ENCODE results near the gene SAG.

The SAG gene

GRCh38 chr2:233307565-233307964 lies at the start of gene SAG:
Gene SAG, plus strand, starts transcription at chr2:233307816. Its CDS starts 1,374 bp downstream, at chr2:233309190.
- Mint-ChIP-seq H3K4me1 (peaks cover 3% of the 10 kb centered on the region), H3K27me3 (peaks cover 29% of the 10 kb centered on the region), H3K9me3 (no peaks in the 10 kb centered on the region), H3K27ac (no peak within 1 kb of the TSS), H3K36me3 (no peaks in the 10 kb centered on the region), H3K4me3 (no peak within 1 kb of the TSS)
- CTCF ChIA-PET: interaction anchor here (0.6 to 0.7 kb wide), 2 partner anchors 46 to 594 kb away, joined by 3 read pairs; no protein-coding TSS in a partner anchor
- no peak for DNase-seq

- CTCF ChIA-PET: no interaction called here
- H3K27ac Mint-ChIP-seq: no peak overlapping the region
- peaks cover 81% of the 10 kb centered on the region for H3K36me3 Mint-ChIP-seq
These were observed 49.4 kb upstream of the SAG start for GRCh38 chr2:233258211-233258610.

GRCh38 chr2:233259730-233260129 lies 47.9 kb upstream of the SAG start:
- H3K4me1 Mint-ChIP-seq: peaks cover 53% of the 10 kb centered on the region

More at GRCh38 chr2:233258211-233258610, 49.4 kb upstream of the SAG start:
- Mint-ChIP-seq H3K9me3 (no peaks in the 10 kb centered on the region), H3K4me1 (peaks cover 65% of the 10 kb centered on the region), H3K27me3 (no peaks in the 10 kb centered on the region), H3K4me3 (no peak overlapping the region)
- no peak for DNase-seq

GRCh38 chr2:233260661-233261060 lies 47.0 kb upstream of the SAG start:
- DNase-seq: no peak
- H3K4me1 Mint-ChIP-seq: peaks cover 48% of the 10 kb centered on the region
- H3K4me3 Mint-ChIP-seq: no peak overlapping the region
- H3K9me3 Mint-ChIP-seq: no peaks in the 10 kb centered on the region
- H3K27me3 Mint-ChIP-seq: no peaks in the 10 kb centered on the region
- H3K36me3 Mint-ChIP-seq: peaks cover 80% of the 10 kb centered on the region
- peak overlapping the region; percentile 75 for H3K27ac Mint-ChIP-seq
- CTCF ChIA-PET: interaction anchor here (0.6 to 1.0 kb wide), 2 partner anchors 10 to 119 kb away, joined by 3 read pairs; no protein-coding TSS in a partner anchor

More at GRCh38 chr2:233259730-233260129, 47.9 kb upstream of the SAG start:
- Mint-ChIP-seq H3K4me3 (no peak overlapping the region), H3K9me3 (no peaks in the 10 kb centered on the region), H3K27me3 (no peaks in the 10 kb centered on the region), H3K36me3 (peaks cover 82% of the 10 kb centered on the region), H3K27ac (peak overlapping the region; percentile 71)
- DNase-seq: no peak
- CTCF ChIA-PET: no interaction called here

- peaks cover 54% of the 10 kb centered on the region for H3K4me1 Mint-ChIP-seq
- H3K9me3 Mint-ChIP-seq: no peaks in the 10 kb centered on the region
- peak overlapping the region; percentile 3 for H3K27ac Mint-ChIP-seq
- CTCF ChIA-PET: interaction anchor here (1.0 kb wide), 1 partner anchor 11 kb away, joined by 3 read pairs; no protein-coding TSS in a partner anchor
- no peak overlapping the region for H3K4me3 Mint-ChIP-seq
- no peak for DNase-seq
- H3K36me3 Mint-ChIP-seq: peaks cover 83% of the 10 kb centered on the region
- H3K27me3 Mint-ChIP-seq: no peaks in the 10 kb centered on the region
These were observed 45.6 kb upstream of the SAG start for GRCh38 chr2:233261819-233262555.

- no peaks in the 10 kb centered on the region for H3K9me3 Mint-ChIP-seq
- CTCF ChIA-PET: interaction anchor here (1.8 kb wide), 1 partner anchor 410 kb away, joined by 5 read pairs; no protein-coding TSS in a partner anchor
- no peaks in the 10 kb centered on the region for H3K27me3 Mint-ChIP-seq
- no peak overlapping the region for H3K4me3 Mint-ChIP-seq
- no peak for DNase-seq
- H3K4me1 Mint-ChIP-seq: peaks cover 60% of the 10 kb centered on the region
- H3K36me3 Mint-ChIP-seq: peaks cover 83% of the 10 kb centered on the region
- no peak overlapping the region for H3K27ac Mint-ChIP-seq
These were observed 45.1 kb upstream of the SAG start for GRCh38 chr2:233262562-233262961.

GRCh38 chr2:233263045-233263570 lies 44.5 kb upstream of the SAG start:
- CTCF ChIA-PET: interaction anchor here (1.3 to 1.8 kb wide), 2 partner anchors 180 to 410 kb away, joined by 3 to 5 read pairs; no protein-coding TSS in a partner anchor
- H3K4me1 Mint-ChIP-seq: peaks cover 63% of the 10 kb centered on the region
- no peaks in the 10 kb centered on the region for H3K27me3 Mint-ChIP-seq
- no peaks in the 10 kb centered on the region for H3K9me3 Mint-ChIP-seq
- no peak overlapping the region for H3K4me3 Mint-ChIP-seq
- H3K27ac Mint-ChIP-seq: no peak overlapping the region
- DNase-seq: no peak
- peaks cover 82% of the 10 kb centered on the region for H3K36me3 Mint-ChIP-seq

- CTCF ChIA-PET: interaction anchor here (0.9 to 1.3 kb wide), 2 partner anchors 42 to 179 kb away, joined by 3 read pairs; no protein-coding TSS in a partner anchor
- Mint-ChIP-seq H3K9me3 (no peaks in the 10 kb centered on the region), H3K4me3 (no peak overlapping the region), H3K27ac (peak overlapping the region; percentile 29), H3K4me1 (peaks cover 63% of the 10 kb centered on the region), H3K36me3 (peaks cover 81% of the 10 kb centered on the region), H3K27me3 (no peaks in the 10 kb centered on the region)
- DNase-seq: no peak
These were observed 42.9 kb upstream of the SAG start for GRCh38 chr2:233264667-233265066.

GRCh38 chr2:233265899-233266431 lies 41.7 kb upstream of the SAG start:
- CTCF ChIA-PET: interaction anchor here (1.0 kb wide), 1 partner anchor 219 kb away, joined by 3 read pairs; no protein-coding TSS in a partner anchor
- H3K36me3 Mint-ChIP-seq: peaks cover 81% of the 10 kb centered on the region
- peak overlapping the region; percentile 99 for H3K27ac Mint-ChIP-seq
- peaks cover 66% of the 10 kb centered on the region for H3K4me1 Mint-ChIP-seq
- H3K4me3 Mint-ChIP-seq: no peak overlapping the region
- H3K27me3 Mint-ChIP-seq: no peaks in the 10 kb centered on the region
- no peaks in the 10 kb centered on the region for H3K9me3 Mint-ChIP-seq
- DNase-seq: no peak

GRCh38 chr2:233266481-233266880 lies 41.1 kb upstream of the SAG start:
- CTCF ChIA-PET: no interaction called here
- Mint-ChIP-seq H3K27ac (peak overlapping the region; percentile 99), H3K4me1 (peaks cover 66% of the 10 kb centered on the region), H3K4me3 (no peak overlapping the region), H3K9me3 (no peaks in the 10 kb centered on the region), H3K36me3 (peaks cover 78% of the 10 kb centered on the region), H3K27me3 (no peaks in the 10 kb centered on the region)
- DNase-seq: no peak

GRCh38 chr2:233267516-233268245 lies 39.9 kb upstream of the SAG start:
- peak overlapping the region; percentile 70 for H3K4me3 Mint-ChIP-seq
- H3K27me3 Mint-ChIP-seq: no peaks in the 10 kb centered on the region
- CTCF ChIA-PET: interaction anchor here (0.6 to 1.5 kb wide), 7 partner anchors 9 to 662 kb away, joined by 3 to 6 read pairs (median 5); partner anchors contain the start of genes ATG16L1 and DGKD
- no peaks in the 10 kb centered on the region for H3K9me3 Mint-ChIP-seq
- H3K36me3 Mint-ChIP-seq: peaks cover 78% of the 10 kb centered on the region
- DNase-seq: peak; percentile 92
- peak overlapping the region; percentile 99 for H3K27ac Mint-ChIP-seq
- peaks cover 72% of the 10 kb centered on the region for H3K4me1 Mint-ChIP-seq

GRCh38 chr2:233270366-233270765 lies 37.2 kb upstream of the SAG start:
- Mint-ChIP-seq H3K36me3 (peaks cover 86% of the 10 kb centered on the region), H3K27ac (peak overlapping the region; percentile 99), H3K4me3 (peak overlapping the region; percentile 70), H3K9me3 (no peaks in the 10 kb centered on the region), H3K4me1 (peaks cover 74% of the 10 kb centered on the region), H3K27me3 (no peaks in the 10 kb centered on the region)
- CTCF ChIA-PET: interaction anchor here (1.0 to 1.4 kb wide), 2 partner anchors 18 to 20 kb away, joined by 3 to 5 read pairs; partner anchors contain the start of gene ATG16L1
- DNase-seq: peak; percentile 33

- CTCF ChIA-PET: interaction anchor here (1.0 to 1.4 kb wide), 2 partner anchors 19 to 20 kb away, joined by 3 to 5 read pairs; partner anchors contain the start of gene ATG16L1
- Mint-ChIP-seq H3K4me3 (peak overlapping the region; percentile 70), H3K27me3 (no peaks in the 10 kb centered on the region), H3K9me3 (no peaks in the 10 kb centered on the region), H3K4me1 (peaks cover 70% of the 10 kb centered on the region), H3K36me3 (peaks cover 86% of the 10 kb centered on the region), H3K27ac (peak overlapping the region; percentile 99)
- DNase-seq: no peak
These were observed 36.7 kb upstream of the SAG start for GRCh38 chr2:233270951-233271350.

- H3K9me3 Mint-ChIP-seq: no peaks in the 10 kb centered on the region
These were observed 35.9 kb upstream of the SAG start for GRCh38 chr2:233271693-233272092.

More at GRCh38 chr2:233271693-233272092, 35.9 kb upstream of the SAG start:
- H3K4me1 Mint-ChIP-seq: peaks cover 63% of the 10 kb centered on the region
- peak overlapping the region; percentile 99 for H3K27ac Mint-ChIP-seq
- H3K36me3 Mint-ChIP-seq: peaks cover 84% of the 10 kb centered on the region
- CTCF ChIA-PET: no interaction called here
- H3K27me3 Mint-ChIP-seq: no peaks in the 10 kb centered on the region
- no peak overlapping the region for H3K4me3 Mint-ChIP-seq
- DNase-seq: no peak
